Mammary epithelial cell (primary cell): ENCODE data around the gene HDHD2.
A peak's percentile ranks its signal among the peaks of the same experiment; 100 is the strongest.

Experiments used
- EZH2 ChIP-seq: IDR thresholded peaks from 2 replicates; pipeline ENCODE4 v1.6.1; 2012; ENCODE audit warnings: low read length, inconsistent platforms, borderline replicate concordance
- TF ChIP-seq, protein P1 (sequence below), 2 donors: IDR thresholded peaks in 1 of 2; conservative IDR thresholded peaks in 1 of 2; 2 replicates each; pipeline ENCODE4 v1.5.1; 2011 to 2012; ENCODE audit warnings: inconsistent platforms in 2 of 2, low read length in 2 of 2, mild to moderate bottlenecking in 2 of 2, control low read depth in 1 of 2, low read depth in 1 of 2; ENCODE audit not compliant: insufficient read depth in 1 of 2; ENCODE audit errors: extremely low read depth in 1 of 2

DNA sequence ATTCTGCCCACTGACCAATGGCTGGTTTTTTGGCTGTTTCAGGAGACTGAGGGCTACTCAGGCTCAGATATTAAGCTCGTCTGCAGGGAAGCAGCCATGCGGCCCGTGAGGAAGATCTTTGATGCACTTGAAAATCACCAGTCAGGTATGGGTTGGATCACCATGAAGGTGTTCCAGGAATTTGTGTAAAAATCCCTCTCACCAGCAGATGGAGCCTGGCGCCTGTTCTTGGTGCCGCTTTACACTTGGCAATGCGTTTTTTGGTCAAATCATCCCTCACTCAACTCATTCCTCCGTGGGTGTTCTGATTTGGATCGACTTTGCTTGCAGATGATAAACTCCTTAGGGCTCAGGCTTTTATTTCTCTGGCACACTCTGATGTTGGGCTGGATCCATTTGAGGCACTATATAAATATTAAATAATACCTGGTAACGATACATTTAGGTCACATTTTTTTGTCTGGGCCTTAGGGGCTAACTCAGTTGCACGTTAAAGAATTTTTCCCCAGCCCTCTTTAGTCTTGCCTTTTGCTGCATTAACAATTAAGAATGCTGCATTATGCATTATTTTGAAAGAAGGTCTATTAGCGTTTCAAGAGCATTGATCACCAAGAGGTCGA is 50.0 kb downstream of the HDHD2 start:
- TF ChIP-seq, protein P1, sequence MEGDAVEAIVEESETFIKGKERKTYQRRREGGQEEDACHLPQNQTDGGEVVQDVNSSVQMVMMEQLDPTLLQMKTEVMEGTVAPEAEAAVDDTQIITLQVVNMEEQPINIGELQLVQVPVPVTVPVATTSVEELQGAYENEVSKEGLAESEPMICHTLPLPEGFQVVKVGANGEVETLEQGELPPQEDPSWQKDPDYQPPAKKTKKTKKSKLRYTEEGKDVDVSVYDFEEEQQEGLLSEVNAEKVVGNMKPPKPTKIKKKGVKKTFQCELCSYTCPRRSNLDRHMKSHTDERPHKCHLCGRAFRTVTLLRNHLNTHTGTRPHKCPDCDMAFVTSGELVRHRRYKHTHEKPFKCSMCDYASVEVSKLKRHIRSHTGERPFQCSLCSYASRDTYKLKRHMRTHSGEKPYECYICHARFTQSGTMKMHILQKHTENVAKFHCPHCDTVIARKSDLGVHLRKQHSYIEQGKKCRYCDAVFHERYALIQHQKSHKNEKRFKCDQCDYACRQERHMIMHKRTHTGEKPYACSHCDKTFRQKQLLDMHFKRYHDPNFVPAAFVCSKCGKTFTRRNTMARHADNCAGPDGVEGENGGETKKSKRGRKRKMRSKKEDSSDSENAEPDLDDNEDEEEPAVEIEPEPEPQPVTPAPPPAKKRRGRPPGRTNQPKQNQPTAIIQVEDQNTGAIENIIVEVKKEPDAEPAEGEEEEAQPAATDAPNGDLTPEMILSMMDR (conservative IDR thresholded peaks at IDR 0.05 in 1 of 2, IDR thresholded peaks at IDR 0.05 in 1 of 2; ENCODE audit: extremely low read depth in 1 of 2, insufficient read depth in 1 of 2, low read depth in 1 of 2, low read length in 2 of 2), result peak; percentile 70 to 88
- TF ChIP-seq EZH2, result no peak
